IPS-NIHi7 (cell line): Measurements from ENCODE around the gene HEPHL1.
"Not testable (repeated sequence)": the region's sequence is repeated elsewhere in the genome, so short reads cannot be mapped to it uniquely, and the experiment has no call there.

Source experiments
- DNase-seq: peaks from one replicate; pipeline ENCODE4 v3.0.0; 2012; ENCODE audit warnings: mixed read lengths; ENCODE audit errors: extremely low spot score

The HEPHL1 gene

GRCh38 chr11:94148189-94148588, 127.0 kb downstream of the HEPHL1 start:
- no peak for DNase-seq

DNA sequence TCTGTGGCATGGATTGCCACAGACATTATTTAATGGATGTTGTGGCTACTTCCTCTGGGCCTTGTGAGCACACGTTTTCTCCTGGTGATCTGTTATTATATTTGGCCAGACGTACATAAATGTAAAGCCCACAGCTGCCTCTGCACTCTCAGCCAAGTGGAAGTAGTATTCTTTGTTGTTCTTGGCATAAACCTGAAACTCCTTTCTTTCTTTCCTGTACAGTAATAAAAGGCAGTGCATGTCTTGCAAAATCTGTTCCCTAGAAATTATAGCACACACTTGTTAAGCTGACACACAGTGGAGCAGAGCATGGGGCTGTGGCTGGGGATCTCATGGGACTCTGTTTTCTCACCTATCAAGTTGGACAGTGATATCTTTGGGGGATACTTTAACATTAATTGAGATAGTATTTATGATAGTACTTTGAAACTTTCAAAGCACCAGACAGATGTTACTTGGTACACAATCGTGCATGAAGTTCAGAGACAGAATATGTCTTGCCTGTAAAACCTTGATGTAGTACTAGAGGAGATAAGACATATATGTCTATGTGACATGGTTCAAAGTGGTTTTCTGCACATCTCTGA, 128.4 kb downstream of the HEPHL1 start:
- DNase-seq, result no peak

DNA sequence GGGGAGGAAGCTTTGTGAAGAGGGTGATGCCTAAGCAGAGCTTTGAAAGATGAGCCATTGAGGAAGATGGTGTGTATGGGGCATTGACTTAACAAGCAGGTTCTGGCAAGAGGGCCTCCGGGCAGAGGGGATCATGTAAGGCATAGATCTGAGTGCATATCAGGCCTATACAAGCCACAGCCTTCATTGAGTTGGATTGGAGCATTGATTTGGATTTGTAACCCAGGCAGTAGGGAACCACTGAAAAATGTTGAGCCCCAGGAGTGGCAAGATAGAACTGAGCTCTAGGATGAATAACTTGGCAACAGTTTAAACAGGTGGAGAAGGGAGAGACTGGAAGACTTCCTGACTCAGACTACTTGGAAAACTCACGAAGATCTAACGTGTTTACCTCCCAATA, 128.9 kb downstream of the HEPHL1 start:
- DNase-seq, result no peak

DNA sequence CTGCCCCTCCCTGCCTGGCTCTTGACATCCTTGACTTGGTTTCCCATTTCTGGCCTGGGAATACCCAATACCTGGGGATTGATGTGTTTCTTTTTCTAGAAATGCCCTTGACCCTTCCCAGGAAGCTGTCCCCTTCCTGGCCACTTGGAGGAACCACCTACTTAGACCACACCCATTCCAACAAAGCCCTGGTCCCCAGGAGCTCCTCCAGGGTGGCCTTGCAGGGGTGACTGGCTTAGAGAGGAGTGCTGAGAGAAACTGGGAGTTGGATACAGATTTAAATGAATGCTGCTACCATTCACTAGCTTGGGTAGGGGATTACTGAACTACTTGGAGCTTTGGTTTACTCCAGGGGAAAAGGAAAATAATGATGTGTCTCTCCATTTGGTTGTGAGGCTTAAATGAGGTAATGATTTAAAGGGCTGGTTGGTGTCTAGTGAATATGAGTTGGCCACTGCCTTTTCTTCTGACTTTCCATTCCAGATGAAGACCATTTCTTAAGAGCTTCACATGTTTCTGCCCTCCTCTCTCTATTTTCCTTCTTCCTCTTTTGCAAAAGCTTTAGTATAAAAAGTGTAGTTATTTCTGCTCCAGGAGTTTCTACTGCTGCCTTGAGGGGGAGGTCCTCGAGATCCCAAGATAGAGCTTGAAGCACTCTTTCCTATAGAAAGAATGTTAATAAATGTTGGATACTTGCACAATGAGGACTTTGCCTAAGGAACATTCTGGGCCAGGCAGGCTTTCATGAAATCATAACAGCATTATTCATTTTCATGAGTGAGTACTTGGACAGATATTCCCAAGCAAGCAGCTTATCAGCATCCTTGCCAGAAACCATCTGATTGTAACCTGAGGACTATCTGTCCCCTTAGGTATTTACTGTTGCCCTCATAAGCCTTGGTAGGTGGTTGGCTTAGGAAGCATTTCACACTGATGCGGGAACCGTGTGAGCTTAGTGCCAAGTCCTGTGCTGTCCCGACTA, 129.8 kb downstream of the HEPHL1 start:
- DNase-seq, result no peak

DNA sequence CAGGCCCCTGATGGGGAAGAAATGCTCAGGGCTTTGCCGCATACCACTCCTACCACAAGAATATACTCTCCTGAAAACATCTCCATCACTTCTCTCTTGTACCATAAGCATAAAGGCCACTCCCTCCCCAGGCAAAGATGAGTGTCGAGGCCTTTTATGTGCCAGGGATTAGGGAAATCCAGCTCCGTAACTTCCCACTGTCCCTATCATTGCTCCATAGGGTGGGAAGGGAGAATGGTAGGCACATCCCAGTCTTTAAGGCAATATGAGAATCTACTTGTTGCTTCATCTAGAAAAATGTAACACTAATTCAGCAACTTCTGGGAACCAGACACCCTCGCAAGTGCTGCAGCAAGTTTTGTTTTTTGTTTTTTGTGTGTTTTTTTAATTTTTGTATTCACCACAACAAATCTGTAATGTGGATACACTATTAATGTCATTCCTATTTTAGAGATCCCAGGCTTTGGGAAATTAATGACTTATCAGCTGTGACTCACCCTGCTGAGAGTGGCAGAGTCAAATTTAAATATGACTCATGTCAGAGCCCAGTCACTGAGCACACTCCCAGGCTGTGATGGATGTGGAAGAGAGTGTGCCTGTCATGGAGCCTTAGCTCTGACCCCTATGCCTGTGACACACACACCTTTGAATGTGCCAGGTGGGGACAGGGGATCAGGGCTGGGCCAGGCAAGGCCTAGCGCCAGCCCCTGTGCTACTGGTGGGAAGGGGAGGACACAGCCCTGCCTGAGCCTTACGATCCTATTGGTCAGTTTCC, 130.9 kb downstream of the HEPHL1 start:
- DNase-seq, result peak; percentile 64

- DNase-seq, result no peak
Measured at GRCh38 chr11:94152678-94153065, 131.5 kb downstream of the HEPHL1 start.

- DNase-seq, result no peak
Measured at GRCh38 chr11:94153320-94153719, 132.2 kb downstream of the HEPHL1 start.

DNA sequence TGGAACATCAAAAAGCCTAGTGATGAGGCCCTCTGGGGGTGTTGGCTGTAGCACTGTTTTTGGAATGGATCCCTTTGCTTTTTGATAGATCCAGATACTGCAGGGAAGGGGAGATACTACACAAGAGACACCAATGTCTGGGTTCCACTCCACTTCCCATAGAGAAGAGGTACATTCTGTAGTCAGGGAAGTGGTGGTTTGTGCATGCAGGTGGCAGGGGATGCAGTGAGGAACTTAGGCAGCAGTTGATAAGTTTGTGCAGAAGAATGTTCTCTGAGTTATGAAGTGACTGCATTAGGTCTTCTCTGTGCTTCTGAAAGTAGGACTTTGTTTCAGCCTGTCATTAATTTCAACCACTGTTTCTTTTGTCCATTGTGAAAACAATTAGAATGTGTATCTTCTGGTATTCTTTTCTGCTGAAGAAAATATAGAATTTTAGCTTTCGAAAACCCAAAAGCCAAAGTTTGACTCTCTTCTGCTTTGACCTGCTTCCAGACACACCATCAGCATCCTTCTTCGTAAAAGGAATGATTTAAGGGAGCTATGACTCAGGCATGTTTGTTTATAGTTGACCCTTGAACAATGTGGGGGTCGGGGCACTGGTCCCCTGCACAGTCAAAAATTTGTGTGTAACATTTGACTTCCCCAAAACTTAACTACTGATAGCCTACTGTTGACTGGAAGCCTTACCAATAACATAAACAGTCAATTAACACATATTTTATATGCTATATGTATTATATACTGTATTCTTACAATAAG, 133.1 kb downstream of the HEPHL1 start:
- no peak for DNase-seq

- DNase-seq, result not testable (repeated sequence)
Measured at GRCh38 chr11:94157339-94157738, 136.2 kb downstream of the HEPHL1 start.
